ENCODE data around the gene GNS.
"Not testable (repeated sequence)": the region's sequence is repeated elsewhere in the genome, so short reads cannot be mapped to it uniquely, and the experiment has no call there.

Gene GNS

DNA sequence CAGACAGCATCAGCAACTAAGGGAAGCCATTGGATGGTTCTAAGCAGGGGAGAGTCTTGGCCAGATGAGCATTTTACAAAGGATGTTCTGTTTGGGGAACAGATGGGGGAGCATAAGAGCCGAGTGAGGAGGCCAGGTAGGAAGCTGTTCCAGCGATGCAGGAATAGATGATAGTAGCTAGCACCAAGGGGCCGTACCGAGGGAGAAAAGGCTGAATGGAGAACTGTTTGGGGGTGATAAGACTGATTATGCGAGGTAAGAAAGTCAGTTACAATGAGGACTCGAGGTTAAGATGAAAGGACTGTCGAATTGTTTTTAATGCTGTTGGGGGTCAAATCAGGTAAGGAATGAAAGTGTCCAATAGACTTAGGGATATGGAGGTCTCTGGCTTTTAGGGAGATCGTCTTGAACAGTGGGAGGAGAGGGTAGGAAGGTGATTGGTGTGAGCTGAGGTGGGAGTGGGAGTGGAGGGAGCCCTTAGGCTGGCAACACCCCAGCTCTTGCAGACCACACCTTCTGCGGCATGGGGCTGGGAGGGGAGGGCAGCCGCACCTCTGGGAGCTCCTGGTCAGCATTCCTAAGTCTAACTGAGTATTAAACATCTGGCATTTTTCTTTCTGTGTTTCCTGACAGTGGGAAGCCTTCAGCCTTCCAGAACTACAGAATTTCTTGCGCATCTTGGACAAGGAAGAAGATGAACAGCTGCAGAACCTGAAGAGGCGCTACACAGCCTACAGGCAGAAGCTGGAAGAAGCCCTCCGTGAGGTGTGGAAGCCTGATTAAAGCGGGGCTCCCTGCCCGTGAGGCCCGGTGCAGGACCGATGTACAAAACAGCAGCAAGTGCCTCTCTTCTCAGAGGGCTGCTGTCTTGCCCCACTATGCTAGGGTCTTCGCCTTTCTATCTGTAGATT is 64.8 kb downstream of the GNS start:
- no peak for DNase-seq

DNA sequence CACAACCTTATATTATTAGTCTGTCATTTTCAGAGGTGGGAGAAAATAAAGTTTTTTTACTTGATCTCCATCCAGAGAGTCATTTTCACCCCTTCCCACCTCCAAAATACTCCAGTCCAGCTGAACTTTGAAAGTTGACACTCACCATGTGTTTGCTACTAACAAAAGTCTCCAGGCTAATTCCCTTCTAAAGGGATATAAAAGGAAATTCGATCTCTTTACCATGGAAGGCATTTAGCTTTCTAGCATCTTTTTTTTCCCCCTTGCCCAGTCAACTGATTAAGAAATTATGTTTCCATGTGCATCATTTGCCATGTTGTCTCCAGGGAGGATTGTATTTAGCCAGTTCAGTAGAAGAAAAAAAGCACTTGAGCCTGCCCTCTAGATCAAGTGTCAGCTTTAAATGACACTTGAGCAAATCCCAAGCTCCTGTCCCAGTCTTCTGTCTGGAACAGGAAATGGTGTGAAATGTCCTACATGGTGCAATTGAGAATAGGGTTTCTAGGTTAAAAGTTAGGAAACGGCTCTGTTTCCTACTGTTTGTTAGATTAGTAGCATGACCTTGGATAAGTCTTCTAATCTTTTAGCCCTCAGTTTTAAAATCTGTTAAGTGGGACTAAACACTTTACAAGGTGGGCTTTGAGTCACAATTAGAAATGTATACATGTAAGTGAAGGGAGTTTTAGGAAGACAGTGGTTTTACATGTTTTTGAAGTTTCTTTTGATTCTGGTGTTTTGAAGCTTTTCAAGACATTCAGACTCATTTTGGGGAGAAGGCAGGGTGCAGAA is 67.2 kb downstream of the GNS start:
- DNase-seq: no peak

DNA sequence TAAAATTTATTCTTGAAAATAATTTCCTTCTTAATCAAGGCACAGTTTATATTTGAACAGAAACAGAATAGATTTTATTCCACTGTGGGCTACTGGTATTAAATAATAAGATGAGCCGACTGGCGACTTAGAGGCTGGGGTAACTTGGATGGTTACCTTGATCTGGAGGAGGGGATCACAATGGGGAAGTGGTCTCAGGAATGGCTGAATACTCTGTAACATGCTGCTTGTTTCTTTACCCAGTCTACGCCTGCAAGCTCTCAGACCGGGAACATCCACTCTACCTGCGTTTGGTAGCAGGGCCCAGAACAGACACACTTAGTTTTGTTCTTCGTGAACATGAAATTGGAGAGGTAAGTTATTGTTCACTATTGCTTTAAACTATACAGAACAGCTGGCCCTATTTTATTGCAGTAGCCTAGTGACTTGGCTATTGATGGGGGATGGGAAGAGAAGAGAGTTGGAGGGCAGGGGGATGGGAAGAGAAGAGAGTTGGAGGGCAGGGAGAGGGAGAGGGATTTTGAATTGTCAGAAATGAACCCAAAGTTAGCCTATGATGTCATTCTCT is 67.9 kb downstream of the GNS start:
- no peak for DNase-seq

DNA sequence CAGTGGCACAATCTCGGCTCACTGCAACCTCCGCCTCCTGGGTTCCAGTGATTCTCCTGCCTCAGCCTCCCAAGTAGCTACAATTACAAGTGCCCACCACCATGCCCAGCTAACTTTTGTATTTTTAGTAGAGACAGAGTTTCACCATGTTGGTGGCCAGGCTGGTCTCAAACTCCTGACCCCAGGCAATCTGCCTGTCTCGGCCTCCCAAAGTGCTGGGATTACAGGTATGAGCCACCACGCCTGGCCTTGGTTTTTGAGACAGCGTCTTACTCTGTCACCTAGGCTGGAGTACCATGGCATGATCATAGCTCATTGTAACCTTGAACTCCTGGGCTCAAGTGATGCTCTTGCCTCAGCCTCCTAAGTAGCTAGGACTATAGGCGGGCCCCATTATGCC is 69.0 kb downstream of the GNS start:
- not testable (repeated sequence) for DNase-seq

DNA sequence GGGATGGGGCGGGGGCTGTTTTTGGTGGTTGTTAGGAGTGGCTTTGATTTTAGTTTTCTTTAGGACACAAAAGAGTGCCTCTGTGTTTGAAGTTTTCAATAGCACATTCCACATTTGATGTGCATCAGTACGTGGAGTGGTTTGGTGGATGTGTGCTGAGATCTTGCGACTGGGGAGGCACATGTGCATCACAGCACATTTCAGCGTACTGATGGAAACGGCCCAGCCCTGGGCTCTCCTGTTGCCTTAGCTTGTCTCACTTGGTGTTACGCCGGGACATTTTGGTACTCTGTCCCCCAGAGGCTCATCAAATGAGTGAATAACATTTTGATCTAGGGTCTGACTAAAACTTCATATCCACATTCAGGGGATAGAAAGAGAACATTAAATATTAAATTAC is 70.5 kb downstream of the GNS start:
- DNase-seq: no peak

DNA sequence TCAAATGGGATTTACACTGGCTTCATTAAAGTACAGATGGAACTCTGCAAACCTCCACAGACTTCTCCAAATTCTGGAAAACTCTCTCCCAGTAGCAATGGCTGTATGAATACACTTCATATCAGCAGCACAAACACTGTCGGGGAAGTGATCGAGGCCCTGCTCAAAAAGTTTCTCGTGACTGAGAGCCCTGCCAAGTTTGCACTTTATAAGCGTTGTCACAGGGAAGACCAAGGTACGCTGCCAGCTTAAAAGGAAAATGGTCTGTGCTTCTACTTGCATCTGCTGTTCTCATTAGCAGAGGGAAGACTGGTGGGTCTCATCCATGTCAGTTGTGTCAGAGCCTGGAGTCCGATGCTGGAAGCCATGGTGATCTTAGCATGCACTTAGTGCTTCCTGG is 71.0 kb downstream of the GNS start:
- no peak for DNase-seq

DNA sequence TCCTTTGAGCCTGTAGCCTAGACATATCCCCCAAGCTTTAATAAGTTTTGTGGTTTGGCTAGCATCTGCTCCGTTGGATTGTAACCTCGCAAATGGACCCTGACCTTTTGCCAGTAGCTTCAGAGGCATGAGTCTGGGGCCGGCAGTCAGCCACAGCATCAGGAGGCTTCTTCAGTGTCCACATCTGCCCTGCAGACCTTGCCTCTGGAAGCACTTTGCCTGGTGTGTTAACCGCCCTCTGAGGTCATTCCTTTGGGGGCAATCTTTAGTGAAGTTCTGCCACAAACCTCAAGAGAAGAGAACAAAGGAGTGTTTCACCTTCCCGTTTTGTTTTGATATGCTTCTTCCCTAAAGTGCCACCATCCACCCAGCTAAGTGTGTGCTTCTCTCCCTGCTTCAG is 71.4 kb downstream of the GNS start:
- DNase-seq: no peak

DNA sequence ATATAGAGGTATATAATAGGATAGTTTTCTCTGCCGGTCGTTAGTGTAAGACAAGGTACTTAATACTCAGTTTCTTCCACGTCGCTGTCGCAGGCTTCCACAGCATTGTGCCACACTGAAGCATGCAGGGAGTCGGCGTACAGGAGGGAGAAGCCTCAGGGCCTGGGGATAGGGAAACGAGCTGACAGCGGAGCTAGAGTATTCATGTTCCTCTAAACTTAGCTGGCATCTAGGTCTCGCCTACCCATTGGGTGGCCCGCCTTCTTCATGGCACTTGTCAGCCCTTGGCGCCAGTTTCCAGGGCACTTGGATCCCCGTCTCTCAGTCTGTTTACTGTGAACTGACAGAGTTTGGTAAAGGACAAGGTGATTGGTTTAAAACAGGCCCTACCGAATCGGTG is 73.6 kb downstream of the GNS start:
- no peak for DNase-seq

DNA sequence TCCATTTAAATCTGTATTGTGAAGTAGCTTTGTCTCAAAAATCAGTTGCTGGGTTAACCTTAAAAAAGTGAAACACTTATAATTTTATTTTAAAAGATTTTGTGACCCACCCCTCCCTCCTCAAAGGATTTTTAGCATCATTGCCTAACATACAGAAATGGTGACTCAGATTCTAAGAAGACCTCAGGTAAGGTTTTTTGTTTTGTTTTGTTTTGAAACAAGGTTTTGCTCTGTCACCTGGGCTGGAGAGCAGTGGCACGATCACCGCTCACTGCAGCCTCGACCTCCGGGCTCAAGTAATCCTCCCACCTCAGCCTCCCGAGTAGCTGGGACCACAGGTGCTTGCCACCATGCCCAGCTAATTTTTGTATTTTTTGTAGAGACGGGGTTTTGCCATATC is 74.2 kb downstream of the GNS start:
- DNase-seq: no peak

DNA sequence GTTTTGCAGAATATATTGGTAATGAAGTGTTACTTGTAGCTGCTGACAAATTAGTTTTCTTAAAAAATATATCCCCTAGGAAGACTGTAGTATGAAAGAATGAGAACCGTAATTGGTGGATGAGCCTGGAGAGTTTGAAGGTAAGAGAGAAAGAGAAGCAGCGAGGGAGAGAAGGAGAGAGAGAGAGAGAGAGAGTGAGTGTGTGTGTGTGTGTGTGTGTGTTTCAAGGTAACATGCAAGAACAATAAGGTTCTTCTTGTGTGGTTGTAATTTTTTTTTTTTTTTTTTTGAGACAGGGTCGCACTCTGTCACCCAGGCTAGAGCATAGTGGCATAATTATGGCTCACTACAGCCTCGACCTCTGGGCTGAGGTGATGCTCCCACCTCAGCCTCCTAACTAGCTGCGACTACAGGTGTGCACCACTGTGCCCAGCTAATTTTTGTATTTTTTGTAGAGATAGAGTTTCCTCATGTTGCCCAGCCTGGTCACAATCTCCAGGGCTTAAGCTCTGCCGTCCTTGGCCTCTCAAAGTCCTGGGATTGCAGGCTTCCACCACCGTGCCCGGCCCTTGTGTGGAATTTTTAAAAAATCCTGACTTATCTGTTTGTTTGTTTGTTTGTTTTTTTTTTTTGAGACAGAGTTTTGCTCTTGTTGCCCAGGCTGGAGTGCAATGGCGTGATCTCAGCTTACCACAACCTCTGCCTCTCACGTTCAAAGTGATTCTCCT is 75.2 kb downstream of the GNS start:
- DNase-seq: no peak

DNA sequence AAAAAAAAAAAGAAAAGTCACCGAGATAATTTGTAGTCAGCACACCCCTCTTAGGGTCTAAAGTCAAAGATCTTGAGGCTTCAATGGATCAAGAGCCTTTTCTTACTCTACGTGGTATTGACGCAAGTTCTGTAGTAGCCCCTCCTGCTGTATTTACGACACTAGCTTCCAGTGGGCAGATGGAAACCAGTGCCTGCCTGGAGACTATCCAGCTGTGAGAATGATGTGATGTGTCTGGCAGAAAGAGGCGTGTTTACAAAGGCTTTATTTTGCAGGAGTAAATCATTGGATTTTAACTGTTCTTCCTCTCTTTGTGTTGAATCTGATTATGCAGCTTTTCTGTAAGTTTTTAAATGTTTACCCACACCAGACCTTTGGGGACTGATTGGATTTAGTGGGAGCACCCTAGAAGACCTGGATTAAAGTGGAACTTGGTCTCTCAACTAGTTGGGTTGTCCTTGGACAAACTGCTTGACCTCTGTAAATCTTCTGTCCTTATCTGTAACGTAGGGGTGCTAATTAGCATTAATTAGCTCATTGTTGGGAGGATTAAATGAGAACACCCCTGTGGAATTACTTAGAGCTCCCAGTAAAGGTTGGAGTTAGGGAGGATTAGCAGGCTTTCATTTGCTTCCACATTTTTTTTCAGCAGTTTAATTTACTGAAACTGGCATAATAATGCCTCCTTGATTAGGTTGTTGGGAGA is 76.5 kb downstream of the GNS start:
- peak; percentile 63 for DNase-seq

DNA sequence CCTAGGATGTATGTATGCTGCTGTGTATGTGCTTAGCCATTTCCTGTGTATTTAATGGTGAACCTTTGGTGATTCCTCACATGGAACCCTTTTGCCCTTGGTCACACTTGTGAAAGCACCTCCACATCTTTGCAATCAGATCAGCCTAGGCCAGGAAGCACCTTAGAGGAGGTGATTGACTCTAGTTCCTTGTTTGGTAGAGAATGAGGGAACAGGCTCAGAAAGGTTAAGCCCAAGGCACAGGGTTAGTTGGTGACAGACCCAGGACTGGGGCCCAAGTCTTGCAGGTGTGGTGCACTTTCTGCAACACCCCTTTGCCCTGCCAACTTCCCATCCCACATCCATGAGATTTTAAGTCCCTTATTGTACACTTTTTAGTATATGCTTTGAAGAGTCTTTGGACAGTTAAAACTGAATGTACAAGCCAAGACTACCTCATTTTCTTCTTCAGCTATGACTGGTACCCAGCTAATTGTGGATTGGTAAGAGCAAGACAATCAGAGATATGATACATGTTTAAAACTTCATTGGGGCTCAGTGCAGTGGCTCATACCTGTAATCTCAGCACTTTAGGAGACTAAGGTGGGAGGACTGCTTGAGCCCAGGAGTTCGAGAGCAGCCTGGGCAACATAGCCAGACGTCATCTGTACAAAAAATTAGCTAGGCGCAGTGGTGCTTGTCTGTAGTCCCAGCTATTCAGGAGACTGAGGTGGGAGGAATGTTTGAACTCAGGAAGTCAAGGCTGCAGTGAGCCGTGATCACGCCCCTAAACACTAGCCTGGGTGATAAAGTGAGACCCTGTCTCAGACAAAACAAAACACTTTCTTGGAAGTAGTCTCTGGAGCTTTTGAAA is 77.8 kb downstream of the GNS start:
- no peak for DNase-seq

DNA sequence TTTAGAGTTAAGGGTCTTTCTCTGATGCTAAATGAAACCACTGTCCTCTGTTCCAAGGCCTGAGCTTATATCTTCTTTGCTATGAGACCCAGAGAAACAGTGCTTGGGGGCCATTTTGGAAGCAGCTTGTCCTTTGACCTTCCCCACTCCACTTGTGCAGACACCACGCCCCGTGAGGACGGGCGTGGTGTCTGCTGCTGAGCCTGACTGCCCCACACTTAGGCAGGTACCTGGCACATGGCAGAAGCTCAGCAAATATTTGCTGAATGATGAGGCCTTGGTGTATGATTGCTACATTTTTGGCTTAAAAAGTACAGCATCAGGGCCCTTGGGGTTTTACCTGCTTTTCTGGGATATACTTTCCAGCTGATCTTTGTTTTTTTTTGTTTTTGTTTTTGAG is 79.0 kb downstream of the GNS start:
- no peak for DNase-seq

DNA sequence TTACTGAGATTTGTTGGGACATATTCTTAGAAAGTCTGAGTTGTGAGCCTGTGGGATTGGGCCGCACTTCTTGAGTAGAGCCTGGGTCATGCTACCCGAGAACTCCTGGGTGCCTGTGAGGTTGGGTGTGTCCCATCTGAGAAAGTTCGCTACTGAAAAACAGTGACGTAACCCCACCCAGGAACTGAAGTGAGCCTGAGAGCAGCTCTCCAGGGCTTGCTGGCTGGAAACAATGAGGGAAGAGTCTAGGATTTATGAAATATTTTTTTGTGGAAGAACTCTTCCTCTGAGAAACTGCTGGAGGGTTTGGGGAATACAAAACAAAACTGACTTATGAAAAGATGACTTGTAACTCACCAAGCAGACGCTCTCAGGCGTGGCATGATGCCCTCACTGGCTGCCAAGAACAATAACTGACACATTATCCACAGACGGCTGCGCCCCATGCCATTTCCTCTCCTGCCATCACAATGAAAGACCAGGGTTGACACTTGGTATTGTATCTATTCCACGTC is 79.7 kb downstream of the GNS start:
- no peak for DNase-seq

DNA sequence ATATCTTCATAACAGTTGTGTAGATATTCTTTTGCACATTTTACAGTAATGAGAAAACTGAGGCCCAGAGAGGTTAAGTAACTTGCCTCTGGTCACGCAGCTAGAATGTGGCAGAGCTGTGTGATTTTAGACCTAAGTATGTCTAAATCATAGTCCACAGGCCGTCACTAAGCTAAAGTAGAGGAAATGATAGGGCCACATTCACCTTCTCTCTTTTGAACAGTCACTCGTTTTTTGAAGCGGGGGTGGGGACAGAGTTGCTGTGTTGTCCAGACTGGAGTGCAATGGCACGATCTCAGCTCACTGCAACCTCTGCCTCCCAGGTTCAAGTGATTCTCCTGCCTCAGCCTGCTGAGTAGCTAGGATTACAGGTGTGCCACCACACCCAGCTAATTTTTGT is 80.4 kb downstream of the GNS start:
- no peak for DNase-seq

DNA sequence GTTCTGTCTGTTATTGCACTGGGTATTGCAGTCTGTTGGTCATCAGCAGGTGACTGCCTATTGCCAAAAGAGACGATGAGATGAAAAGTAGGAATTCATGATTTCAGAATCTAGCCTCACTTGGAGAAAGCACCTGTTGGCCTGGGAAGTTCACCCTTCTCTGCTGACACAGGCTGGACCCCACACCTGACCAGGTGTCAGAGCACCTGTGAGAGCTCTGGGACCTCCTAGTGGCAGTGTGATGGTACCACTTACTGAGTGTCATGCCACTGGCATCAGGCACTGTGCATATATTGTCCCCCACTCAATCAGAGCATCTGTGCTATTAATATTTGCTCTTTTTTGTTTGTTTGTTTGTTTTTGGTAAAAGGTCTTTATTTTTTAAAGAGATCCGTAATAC is 81.0 kb downstream of the GNS start:
- no peak for DNase-seq

DNA sequence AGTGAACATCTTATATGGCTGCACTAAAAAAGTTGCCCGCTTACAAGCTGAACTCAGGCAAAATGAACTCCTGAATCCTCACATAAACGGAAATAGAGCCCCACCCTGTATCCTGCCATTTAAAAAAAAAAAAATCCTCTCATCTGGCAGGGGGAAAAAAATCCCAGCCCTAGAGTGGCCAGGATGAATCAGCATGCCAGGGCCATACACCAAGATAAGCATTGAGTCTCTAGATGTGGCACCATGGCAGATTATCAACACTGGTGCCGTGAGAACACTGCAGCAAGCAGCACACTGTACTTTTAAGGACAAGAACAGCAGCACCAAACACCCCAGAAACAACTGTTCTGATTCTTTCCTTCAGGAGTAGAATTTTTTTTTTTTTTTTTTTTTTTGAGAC is 83.4 kb downstream of the GNS start:
- DNase-seq: no peak

DNA sequence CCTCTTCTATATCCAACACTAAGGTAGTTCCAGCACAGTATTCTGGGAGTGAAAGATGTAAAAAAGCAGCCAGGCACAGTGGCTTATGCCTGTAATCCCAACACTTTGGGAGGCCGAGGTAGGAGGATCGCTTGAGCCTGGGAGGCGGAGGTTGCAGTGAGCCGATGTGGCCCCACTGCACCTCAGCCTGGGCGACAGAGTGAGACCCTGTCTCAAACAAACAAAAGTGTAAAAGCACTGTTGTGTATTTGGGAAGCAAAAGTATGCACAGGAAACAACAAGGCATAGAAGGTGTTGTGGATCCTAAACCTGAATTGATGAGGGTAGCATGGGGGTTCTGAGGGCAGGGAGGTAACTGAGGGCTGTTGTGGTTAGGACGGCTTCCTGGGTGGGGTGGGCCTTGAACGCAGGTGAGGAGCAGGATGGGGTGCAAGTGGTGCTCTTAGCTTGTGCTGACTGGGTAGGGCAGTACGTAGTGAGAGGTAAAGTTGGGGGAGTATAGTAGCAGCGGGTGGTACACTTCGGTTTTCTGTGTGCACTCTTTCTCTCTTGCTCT is 84.8 kb downstream of the GNS start:
- no peak for DNase-seq

DNA sequence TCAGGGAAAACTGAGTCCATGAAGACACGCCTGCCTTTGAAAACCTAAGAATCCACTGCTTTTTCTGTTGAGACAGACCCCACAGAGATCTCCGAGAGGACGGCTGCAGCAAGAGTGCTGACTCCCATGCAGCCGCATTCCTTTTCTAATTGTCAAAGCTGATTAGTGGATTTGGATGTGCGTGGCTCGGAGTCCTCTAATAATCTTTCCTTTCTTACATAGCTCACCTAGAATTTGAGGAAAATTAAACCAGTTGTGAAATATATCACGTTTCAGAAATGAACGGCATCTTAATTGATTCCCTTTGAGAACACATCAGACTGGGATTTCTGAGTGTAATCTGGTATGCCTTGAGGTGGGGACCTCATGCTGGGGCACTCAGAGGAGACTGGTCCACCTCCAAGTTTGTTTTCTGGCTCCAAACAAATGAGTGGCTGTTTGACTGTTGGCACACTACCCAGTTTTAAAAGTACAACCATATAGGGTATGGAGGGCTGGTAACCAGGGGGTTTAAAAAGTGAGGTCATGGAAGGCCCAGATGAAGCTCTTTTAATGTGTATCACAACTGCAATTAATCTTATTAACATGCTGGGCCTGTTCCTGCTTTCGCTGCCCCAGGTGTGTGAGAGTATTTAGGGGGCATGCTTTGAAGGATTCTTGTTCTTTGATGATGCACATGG is 85.6 kb downstream of the GNS start:
- no peak for DNase-seq

DNA sequence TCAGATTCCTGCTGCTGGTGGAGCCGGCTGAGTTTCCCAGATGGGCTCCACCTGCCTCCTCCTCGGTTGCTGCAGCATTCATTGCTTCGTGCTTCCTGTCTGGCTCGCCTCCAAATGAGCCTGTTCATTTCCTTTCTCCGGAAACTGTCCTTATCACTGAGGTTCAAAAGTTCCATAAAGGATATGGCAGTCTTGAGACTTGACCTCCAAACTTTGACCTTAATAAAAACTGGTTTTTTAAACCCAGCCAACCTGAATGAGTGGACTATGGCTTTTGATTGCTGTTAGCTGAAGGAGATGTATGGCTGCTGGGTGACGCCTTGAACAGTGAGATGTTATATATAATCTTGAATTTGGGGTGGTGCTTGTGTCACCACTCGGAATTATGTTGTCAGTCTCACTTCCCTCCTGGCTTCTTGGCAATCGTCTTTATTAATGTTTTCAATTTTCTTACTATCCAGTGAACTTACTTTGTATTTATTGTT is 86.2 kb downstream of the GNS start:
- DNase-seq: peak; percentile 18
